ENCODE measurements around the gene TIRAP.

GRCh38 chr11:126310992-126311310, 28.1 kb downstream of the TIRAP start:
- TF ChIP-seq CTCF (IDR thresholded peaks at IDR 0.05) (no peak), POLR2A (IDR thresholded peaks at IDR 0.05) (no peak)
